Endothelial cell (in vitro differentiated cells): Measurements from ENCODE around the gene KCNA4. TPM values are rescaled to one million over a fixed set of nuclear protein-coding genes. Genes with fewer than 3 reads are reported as not detected.
"Not testable (repeated sequence)": the region's sequence is repeated elsewhere in the genome, so short reads cannot be mapped to it uniquely, and the experiment has no call there.

Source experiments
- DNase-seq: peaks from one replicate; pipeline ENCODE4 v3.0.0; 2021; ENCODE audit warnings: low spot score
- H3K27ac Mint-ChIP-seq: one replicate; pipeline ENCODE4 v1.8.0; 2021; ENCODE audit warnings: mixed read lengths, inconsistent platforms; ENCODE audit not compliant: unreplicated experiment
- H3K27me3 Mint-ChIP-seq: one replicate; pipeline ENCODE4 v1.8.0; 2021; ENCODE audit warnings: mild to moderate bottlenecking, moderate library complexity, mixed read lengths, inconsistent platforms; ENCODE audit not compliant: unreplicated experiment
- H3K36me3 Mint-ChIP-seq: one replicate; pipeline ENCODE4 v1.8.0; 2021; ENCODE audit warnings: mild to moderate bottlenecking, low read depth, mixed read lengths, inconsistent platforms; ENCODE audit not compliant: unreplicated experiment
- H3K4me1 Mint-ChIP-seq: one replicate; pipeline ENCODE4 v1.8.0; 2021; ENCODE audit warnings: mild to moderate bottlenecking, mixed read lengths, inconsistent platforms; ENCODE audit not compliant: unreplicated experiment
- H3K4me3 Mint-ChIP-seq: one replicate; pipeline ENCODE4 v1.8.0; 2021; ENCODE audit warnings: mild to moderate bottlenecking, mixed read lengths, inconsistent platforms; ENCODE audit not compliant: unreplicated experiment
- H3K9me3 Mint-ChIP-seq: one replicate; pipeline ENCODE4 v1.8.0; 2021; ENCODE audit warnings: mixed read lengths, inconsistent platforms; ENCODE audit not compliant: unreplicated experiment
- CTCF ChIP-seq: fragments of 200-600 bp; sonication (generic); IDR thresholded peaks from one replicate; pipeline ENCODE4 v1.5.0; 2021; ENCODE audit warnings: antibody characterized with exemption; ENCODE audit not compliant: unreplicated experiment
- total RNA-seq: library from RNA; stranded (reverse); fragmentation: NEBNext Ultra II Directional; extraction: Animal tissue kit (Norgen Biotek cat#: 25700); gene quantifications from one replicate; pipeline ENCODE4 v1.2.1, GENCODE V29; 2021; ENCODE audit not compliant: unreplicated experiment

Gene KCNA4
- total RNA-seq, 1 donor from 2014 or later = 0.21 TPM

DNA sequence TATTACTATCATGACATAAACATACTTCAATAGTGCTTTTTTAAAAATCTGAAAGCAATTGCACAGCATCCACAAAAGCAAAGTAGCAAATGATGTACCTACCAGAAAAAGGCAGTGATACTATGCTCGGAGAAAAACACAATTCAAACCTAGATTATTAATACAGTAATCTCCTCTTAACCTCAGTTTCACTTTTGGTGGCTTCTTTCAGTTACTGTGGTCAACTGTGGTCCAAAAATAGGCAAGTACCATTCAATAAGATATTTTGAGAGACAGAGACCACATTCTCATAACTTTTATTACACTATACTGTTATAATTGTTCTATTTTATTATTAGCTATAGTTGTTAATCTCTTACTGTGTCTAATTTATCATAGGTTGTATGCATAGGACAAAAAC is 20.8 kb downstream of the KCNA4 start:
- H3K27ac Mint-ChIP-seq = no peak overlapping the region
- no peaks in the 10 kb centered on the region for H3K27me3 Mint-ChIP-seq
- H3K4me3 Mint-ChIP-seq = no peak overlapping the region

GRCh38 chr11:29989174-29989970 is 27.5 kb downstream of the KCNA4 start:
- no peaks in the 10 kb centered on the region for H3K36me3 Mint-ChIP-seq
- H3K4me3 Mint-ChIP-seq = no peak overlapping the region
- no peaks in the 10 kb centered on the region for H3K9me3 Mint-ChIP-seq
- H3K27ac Mint-ChIP-seq = no peak overlapping the region
- H3K27me3 Mint-ChIP-seq = no peaks in the 10 kb centered on the region
- DNase-seq = no peak
- TF ChIP-seq CTCF = no peak
- no peaks in the 10 kb centered on the region for H3K4me1 Mint-ChIP-seq

More for the DNA sequence above, 20.8 kb downstream of the KCNA4 start:
- Mint-ChIP-seq H3K9me3 (no peaks in the 10 kb centered on the region), H3K4me1 (no peaks in the 10 kb centered on the region), H3K36me3 (no peaks in the 10 kb centered on the region)
- DNase-seq = no peak
- TF ChIP-seq CTCF = no peak

- DNase-seq = no peak
- Mint-ChIP-seq H3K4me1 (no peaks in the 10 kb centered on the region), H3K4me3 (no peak overlapping the region), H3K27ac (no peak overlapping the region), H3K9me3 (no peaks in the 10 kb centered on the region), H3K27me3 (no peaks in the 10 kb centered on the region), H3K36me3 (no peaks in the 10 kb centered on the region)
- no peak for TF ChIP-seq CTCF
These were observed 31.6 kb downstream of the KCNA4 start for GRCh38 chr11:29985248-29985647.

DNA sequence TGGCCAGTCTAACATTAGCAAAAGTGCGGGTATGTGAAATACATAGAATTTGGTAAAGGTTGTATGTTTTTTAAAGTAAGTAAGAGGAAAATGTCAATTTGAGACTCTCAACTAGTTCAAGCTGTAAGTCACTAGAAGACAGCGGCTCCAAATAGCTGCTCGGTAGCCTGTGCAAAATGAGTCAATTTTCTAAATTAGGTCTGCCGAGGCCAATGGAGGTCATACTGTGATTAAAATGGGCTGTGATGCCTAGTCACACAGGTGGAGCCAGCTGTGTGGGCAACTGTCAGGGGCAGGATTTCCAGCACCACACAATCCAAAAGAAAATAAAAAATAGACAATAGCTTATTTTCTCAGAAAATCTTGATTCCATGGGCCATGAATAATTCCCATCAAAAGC is 32.3 kb downstream of the KCNA4 start:
- no peak for DNase-seq
- Mint-ChIP-seq H3K4me1 (no peaks in the 10 kb centered on the region), H3K4me3 (no peak overlapping the region), H3K9me3 (no peaks in the 10 kb centered on the region), H3K27ac (no peak overlapping the region), H3K27me3 (no peaks in the 10 kb centered on the region), H3K36me3 (no peaks in the 10 kb centered on the region)
- no peak for TF ChIP-seq CTCF

DNA sequence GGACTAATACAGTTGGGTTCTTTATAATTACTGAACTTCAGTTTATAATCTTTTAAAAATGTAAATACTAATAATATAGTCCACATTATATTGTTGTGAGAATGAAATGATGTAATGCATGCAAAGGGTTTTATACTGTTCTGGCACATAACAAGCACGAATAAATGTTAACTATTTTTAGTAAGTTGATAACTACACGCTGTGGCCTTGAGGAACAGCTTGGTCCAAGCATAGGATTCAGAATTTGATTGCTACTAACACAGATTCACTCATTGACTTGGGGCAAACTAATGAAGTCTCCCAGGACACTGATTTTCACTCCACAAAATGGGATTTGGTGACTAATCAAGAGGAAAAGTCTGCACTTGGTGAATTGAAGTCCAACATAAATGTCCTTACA is 38.3 kb downstream of the KCNA4 start:
- Mint-ChIP-seq H3K27ac (no peak overlapping the region), H3K27me3 (no peaks in the 10 kb centered on the region), H3K36me3 (no peaks in the 10 kb centered on the region), H3K9me3 (no peaks in the 10 kb centered on the region), H3K4me3 (no peak overlapping the region), H3K4me1 (no peaks in the 10 kb centered on the region)
- TF ChIP-seq CTCF = no peak
- DNase-seq = no peak

DNA sequence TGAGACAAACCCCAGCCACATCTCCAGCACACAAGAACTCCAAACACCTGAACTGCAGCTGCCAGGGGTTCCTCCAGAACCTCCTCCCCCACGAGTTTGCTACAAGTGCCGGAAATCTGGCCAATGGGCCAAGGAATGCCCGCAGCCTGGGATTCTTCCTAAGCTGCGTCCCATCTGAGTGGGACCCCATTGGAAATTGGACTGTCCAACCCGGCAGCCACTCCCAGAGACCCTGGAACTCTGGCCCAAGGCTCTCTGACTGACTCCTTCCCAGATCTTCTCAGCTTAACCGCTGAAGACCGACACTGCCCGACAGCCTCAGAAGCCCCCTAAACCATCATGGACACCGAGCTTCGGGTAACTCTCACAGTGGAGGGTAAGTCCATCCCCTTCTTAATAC is 41.2 kb downstream of the KCNA4 start:
- H3K9me3 Mint-ChIP-seq, H3K27me3 Mint-ChIP-seq, H3K27ac Mint-ChIP-seq, DNase-seq, H3K36me3 Mint-ChIP-seq, H3K4me1 Mint-ChIP-seq, H3K4me3 Mint-ChIP-seq: not testable (repeated sequence)
